SHP77 (cell line): ENCODE data around the gene STAMBP.
"Not testable (repeated sequence)": the region's sequence is repeated elsewhere in the genome, so short reads cannot be mapped to it uniquely, and the experiment has no call there.

Experiments used
- DNase-seq, 2 experiments: peaks; one replicate each; lab custom pipeline; 2025; lab: John Stamatoyannopoulos, UW

STAMBP gene

GRCh38 chr2:73828818-73829570 lies at the start of gene STAMBP:
STAMBP (plus strand) TSS chr2:73828961; CDS start chr2:73830857, 1,896 bp downstream.
- DNase-seq, result peak; percentile 92 to 96

DNA sequence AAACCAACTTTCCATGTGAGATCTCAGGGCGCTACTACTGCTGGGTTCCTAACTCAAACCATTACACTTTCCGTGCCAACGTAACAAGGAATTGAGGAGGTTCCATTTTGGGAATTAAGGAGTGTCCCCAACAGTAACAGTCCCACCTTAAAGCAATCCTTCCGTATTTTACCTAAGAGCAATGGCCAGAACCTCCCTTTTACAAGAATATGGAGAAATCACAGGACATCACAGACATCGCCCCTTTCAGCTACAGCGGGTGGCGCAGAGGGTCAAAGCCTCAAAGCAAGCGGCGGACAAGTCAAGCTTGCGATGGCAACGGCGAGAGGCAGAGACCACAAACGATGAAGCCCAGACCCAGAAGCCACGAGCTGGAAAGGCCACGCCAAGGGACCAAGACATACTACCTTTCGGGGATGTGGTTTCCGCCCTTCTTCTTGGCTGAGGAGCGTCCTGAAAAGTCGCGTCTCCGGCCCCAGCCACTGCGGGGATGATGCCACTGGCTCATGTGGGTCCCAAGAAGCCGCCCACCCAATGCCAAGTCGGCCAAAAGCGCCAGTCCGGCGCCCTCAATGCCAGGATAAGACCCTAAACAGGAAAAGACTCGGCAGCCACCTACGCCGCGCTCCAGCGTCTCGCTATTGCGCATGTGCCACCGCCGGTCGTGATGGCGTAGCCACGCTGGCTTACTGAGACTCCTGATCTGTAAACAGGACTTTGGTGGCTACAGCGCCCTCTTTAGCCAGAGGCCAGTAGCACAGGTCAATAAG lies 49.1 kb upstream of the STAMBP start, which contains the start of gene DUSP11:
DUSP11 (minus strand) TSS at position 637 of the 770 bp plus-strand sequence; CDS start at position 508, 129 bp downstream.
- peak; percentile 87 to 96 for DNase-seq

- no peak for DNase-seq
These were observed 48.6 kb upstream of the STAMBP start for GRCh38 chr2:73780237-73780582.

DNA sequence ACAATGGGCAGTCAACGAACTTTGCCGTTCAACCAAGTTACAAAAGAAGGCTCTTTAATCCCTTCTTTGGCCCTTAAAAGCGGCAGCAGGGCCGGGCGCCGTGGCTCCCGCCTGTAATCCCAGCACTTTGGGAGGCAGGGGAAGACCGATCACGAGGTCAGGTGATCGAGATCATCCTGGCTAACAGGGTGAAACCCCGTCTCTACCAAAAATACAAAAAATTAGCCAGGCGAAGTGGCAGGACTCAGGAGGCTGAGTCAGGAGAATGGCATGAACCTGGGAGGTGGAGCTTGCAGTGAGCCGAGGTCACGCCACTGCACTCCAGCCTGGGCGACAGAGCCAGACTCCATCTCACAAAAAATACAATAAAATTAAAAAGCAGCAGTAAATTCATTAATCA lies 45.4 kb upstream of the STAMBP start:
- not testable (repeated sequence) for DNase-seq

DNA sequence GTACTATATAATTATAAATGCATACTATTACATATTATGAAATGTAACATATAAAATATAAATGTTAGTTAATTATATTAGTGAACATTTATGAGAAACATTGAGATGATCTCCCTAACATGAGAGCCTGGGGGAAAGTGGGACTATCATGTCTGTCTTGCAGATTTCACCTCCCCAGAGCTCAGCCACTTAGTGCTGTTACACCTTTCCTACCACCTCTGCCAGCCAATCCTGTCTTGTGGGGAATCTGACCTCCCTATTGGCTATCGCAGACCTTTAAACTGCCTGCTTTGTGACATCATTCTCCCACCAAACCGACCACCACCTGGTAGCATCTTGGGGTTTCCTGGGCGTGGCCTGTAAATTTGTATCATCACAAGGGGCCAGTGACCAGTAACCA lies 44.9 kb upstream of the STAMBP start, which contains the start of gene C2orf78:
C2orf78 (plus strand) TSS at position 301 of the 400 bp plus-strand sequence. CDS start 127 bp downstream, outside the sequence.
- DNase-seq, result not testable (repeated sequence)

DNA sequence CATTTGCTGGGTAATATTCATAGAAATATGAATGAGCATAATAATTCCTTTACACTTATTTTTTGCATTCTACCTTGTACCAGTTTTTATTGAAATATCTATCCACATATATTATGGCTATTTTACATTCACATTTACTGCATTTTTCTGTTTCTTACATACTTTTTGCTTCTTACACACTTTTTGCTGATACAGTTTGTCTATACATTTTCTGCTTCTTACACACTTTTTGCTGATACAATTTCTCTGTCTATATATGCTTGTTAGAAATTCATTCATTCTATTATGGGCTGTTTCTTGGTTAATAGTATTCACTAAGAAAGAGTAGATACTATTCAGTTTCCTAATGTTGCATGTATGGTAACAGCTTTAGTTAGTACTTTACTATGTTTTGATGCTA lies 16.9 kb upstream of the STAMBP start:
- DNase-seq, result no peak

DNA sequence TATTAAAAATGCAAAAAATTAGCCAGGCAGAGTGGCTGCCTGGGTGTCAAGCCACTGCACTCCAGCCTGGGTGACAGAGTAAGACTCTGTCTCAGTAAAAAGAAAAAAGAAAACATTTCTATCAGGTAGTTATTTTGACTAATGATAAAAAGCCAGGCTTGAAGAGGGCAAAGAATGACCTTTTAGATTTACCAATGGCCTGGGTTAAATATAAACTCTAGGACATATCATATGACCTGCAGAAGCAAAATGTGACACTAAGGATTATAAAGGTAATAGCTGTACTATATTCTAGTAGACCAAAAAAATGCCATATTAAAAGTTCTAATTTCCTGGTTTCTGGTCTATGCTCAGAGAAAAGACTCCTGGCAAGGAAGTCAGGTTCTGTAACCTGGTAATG lies 16.1 kb upstream of the STAMBP start:
- no peak for DNase-seq

GRCh38 chr2:73818296-73818695 lies 10.5 kb upstream of the STAMBP start:
- no peak for DNase-seq

- no peak for DNase-seq
These were observed 7.5 kb upstream of the STAMBP start for GRCh38 chr2:73821227-73821626.

GRCh38 chr2:73821669-73822068 lies 7.1 kb upstream of the STAMBP start:
- no peak for DNase-seq

DNA sequence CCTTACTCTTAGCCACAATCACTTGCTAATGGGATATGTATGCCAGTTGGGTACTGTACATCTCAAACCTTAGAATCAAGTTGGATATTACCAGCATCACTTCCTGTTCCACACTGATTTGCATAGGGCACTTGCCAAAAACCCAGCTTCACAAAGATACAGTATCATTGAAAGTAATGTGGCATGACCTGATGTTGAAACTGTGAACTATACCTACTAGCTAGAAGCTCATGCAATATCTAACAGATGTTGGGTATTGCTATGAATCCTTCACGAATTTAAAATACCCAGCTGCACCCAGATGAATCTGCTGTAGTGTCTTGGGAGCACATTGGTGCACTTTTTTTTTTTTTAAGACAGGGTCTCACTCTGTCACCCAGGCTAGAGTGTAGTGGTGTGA lies 6.5 kb upstream of the STAMBP start:
- no peak for DNase-seq

- DNase-seq, result no peak
These were observed 5.8 kb upstream of the STAMBP start for GRCh38 chr2:73822991-73823390.

- DNase-seq, result no peak
These were observed 5.3 kb upstream of the STAMBP start for GRCh38 chr2:73823416-73823815.

GRCh38 chr2:73823916-73824523 lies 4.7 kb upstream of the STAMBP start:
- peak; percentile 58 to 66 for DNase-seq

- DNase-seq, result no peak
These were observed 3.4 kb upstream of the STAMBP start for GRCh38 chr2:73825408-73825807.

- DNase-seq, result peak; percentile 7 to 42
These were observed 1.7 kb upstream of the STAMBP start for GRCh38 chr2:73827018-73827417.

- no peak for DNase-seq
These were observed 937 bp upstream of the STAMBP start for GRCh38 chr2:73827660-73828388.

- DNase-seq, result no peak
These were observed 358 bp upstream of the STAMBP start for GRCh38 chr2:73828389-73828817.

- no peak for DNase-seq
These were observed 2.2 kb downstream of the STAMBP start for GRCh38 chr2:73830871-73831401.

DNA sequence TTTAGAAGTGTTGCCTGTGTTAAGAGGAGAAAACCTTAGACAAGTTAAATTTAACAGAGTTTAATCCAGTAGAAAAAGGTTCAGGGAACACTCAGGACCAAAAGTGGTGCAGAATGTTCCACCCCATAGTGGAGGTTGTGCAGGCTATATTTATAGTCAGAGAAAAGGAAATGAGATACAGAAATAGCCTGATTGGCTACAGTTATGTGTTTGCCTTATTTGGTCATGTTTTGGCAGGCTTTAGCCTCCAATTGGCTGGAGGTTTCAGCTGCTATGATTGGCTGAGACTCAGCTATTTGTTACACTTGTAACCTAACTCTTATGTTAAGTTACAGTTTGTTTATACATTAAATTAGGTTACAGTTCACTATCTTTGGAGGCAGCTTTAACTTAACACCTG lies 4.2 kb downstream of the STAMBP start:
- no peak for DNase-seq

GRCh38 chr2:73836141-73836943 lies 7.6 kb downstream of the STAMBP start:
- DNase-seq, result no peak
